Activated CD4-positive, alpha-beta T cell treated with anti-CD3 and anti-CD28 coated beads, Interleukin-2, amount 50 U/mL, for 24 hours (primary cell): Measurements from ENCODE around the gene DGKG.

Experiments
- DNase-seq, 2 donors: peaks; one replicate each; pipeline ENCODE4 v3.0.0-alpha.2; 2020; ENCODE audit warnings: low read depth in 1 of 2, low spot score in 1 of 2

Gene DGKG

DNA sequence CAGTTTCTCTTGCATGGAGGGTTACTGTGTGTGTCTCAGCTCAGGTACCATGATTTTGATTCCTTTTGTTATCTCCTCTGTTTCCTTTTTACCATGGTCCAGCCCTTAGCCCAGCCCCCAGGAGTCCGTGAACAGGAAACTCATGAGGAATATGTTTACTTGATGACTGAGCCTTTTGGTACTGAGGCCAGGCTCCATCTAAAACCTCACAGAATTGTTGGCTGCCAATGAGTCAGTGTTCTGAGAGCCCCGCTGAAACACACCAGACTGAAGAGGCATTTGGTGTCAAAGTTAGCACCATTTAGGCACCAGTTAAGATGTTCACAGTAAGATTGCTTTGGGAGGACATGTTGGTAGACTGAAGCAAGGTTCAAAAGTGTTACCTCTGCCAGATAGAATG, 80.9 kb downstream of the DGKG start:
- no peak for DNase-seq

DNA sequence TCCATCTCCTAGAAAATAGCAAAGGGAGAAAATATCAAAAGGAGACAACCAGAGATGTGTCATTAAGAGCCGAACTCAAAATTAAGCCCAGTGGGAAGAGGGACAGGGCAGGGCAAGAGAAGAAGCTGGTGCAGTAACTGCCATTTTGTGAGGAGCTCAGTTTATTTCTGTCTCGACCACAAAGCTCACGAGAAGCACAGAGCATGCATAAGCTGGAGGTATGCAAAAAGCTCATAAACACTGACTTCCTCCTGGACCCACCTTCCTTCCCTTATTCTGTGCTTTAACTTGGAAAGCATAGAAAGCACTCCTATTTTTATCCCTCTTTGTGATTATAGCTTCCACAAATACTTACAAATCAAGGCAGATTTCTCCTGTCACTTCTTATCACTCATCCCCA, 81.3 kb downstream of the DGKG start:
- no peak for DNase-seq

DNA sequence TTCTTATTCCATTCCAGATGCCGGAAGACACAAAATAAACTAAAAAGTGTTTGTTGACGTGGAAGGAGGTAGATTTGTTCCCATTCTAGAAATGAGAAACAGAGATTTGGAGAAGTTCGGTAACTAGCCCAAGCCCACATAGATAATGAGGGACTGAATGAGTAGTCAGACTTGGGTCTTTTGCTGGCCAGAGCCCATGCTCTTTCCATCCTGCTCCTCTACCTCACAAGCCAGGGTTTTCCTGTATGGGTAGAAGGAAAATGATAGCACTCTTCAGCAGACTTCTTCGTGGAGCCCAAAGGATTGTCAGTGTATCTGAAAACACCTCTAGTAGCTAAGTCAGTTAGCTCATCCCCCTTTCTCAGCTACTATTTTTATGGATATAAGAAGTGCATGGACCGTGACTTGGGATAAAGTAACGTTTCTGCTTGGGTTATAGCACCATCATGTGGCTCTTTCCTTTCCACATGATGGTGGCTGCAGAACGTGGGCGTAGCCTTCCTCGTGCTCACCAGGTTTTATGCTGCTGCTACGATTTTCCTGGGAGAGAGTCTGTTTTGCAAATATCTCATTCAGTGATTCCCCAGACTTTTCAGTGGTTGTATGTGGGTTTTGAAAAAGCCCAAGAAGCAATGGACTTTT, 84.6 kb downstream of the DGKG start:
- DNase-seq: no peak

DNA sequence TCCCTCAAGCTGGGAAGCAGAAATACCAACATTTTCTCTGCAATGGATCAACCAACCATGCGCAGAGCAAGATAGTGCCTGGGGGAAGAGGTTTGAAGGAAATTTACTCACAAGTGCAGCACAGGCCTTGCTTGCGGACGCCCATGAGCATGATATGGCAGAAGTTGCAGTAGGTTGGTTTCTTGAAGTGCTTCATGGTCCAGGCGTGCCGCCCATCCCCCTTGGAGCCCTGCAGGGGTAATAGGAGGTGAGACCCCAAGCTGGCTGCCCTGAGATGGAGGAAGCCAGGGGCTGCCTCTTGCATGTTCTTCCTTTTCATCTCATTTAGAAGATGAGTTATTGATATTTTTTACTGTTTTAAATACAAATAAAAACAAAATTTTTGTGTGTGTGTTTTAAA, 86.6 kb downstream of the DGKG start:
- no peak for DNase-seq

DNA sequence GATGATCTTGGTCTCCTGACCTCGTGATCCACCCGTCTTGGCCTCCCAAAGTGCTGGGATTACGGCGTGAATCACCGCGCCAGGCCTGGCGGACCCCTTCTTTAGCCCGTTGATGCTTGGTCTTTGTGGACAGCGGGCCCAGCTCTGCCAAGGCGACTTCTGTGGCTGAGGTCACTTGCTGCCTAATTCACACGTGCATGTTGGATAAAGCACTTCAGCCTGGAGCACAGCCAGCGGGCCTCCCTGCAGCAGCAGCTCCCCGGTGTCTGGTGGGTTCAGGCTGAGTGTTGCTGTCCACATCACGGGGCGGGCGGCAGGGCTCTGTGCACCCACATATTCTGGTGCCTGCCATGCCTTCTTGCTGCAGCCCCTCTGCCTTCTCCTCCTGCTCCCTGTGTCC, 88.4 kb downstream of the DGKG start:
- no peak for DNase-seq

DNA sequence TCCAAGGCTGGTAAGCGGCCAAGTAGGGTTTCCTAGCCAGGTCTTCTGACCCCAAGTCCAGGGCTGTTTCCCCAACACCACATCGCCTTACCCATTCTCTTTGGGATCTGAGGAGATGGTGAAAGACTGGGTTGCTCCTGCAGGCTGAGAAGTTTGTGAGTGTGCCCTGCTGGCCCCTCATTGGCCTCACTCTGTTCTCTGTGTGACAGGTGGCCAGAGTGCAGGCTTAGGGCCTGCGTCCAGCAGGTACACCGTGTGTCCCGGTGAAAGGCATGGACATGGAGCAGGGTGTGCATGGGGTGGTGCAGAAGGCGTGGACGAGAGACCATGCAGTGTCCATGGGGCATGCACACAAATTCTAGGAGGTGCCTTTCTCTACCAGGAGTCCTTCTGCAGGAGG, 91.3 kb downstream of the DGKG start:
- DNase-seq: no peak

DNA sequence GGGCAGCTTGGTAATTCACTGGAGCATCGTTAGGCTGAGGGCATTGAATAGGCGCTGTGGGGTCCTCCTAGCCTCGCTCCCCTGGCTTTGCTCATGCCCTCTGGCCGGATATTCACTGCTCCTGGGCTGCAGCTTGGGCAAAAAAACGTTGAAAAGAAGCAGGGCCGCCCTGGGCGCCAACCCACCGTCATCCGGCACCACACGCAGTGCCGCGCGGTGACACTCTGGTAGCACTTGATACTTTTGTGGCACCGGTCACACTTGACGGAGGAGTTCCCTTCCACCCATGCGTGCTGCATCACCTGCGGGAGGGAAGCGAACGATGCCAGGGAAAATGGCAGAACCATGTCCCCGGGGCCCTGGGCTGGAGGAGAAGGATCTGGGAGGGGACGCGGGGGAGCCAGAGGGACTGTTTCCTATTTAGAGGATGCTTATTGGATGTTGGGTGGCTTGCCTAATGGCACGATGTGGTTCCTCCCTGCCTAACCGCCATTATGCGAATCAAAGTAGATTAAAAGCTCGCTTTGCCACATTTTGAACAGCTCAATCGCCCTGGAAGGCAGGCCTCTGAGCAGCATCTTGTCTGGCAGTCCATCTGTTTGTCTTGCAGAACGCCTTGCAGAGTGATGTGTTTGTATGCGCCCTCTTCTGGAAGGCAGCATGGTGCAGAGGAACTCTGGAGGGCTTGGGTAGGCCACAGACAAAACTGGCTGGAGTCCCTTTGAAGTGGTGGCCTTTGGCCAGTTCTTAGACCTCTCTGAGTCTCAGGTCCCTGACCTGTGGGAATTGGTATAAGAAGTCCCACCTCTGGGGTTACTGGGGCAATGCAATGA, 93.2 kb downstream of the DGKG start:
- no peak for DNase-seq

DNA sequence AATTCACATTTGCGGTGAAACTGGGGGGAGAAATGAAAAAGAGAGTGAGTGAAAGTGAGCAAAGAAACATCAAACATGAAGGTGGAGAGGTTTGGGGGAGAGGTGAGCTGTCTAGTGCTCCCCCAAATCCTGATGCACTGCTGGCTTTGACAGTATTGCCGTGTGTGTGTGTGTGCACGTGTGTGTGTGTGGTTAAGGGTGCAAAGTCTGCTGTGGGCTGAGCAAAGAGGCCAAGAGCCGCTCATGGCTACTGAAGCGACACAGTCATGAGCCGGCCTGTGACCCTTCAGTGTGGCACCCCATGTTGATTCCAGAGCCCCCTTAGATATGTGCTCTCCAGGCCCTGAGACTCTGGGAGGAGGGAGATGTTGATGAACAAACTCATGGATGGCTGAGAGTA, 94.3 kb downstream of the DGKG start:
- no peak for DNase-seq

DNA sequence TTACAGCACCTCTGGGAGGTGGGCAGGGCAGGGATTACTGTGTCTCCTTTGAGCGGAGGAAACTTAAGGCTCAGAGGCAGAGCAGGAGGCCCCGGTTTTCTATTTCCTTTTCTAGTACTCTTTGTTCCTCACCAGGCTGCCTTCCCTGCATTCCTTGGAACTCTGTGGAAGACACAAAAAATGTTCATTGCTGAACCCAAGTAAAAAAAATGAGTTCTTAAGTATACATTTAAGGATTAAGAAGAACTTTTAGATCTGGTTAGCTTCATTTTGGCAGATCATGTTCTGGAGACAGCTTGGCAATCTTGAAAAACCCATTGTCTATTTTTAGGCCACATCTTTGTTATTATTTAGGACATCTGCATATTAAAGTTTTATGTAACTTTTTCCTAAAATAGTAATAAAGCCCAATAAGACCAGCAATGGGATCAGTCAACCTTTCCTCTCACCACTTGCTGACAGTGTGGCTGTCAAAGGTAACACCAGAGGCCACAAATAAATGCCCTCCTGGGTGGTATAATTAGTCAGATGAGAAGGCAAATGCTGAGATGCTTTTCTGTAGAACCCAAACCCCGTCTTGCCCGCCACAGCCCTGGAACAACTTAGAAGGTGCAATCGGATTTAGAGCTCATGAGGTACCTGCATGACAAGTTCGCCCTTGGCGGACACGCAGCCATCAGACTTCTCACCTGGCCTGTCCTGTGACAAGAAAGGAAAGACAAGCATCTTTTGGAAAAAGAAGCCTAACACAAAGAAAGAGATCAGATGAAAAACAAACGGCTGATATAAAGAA, 97.2 kb downstream of the DGKG start:
- DNase-seq: no peak

DNA sequence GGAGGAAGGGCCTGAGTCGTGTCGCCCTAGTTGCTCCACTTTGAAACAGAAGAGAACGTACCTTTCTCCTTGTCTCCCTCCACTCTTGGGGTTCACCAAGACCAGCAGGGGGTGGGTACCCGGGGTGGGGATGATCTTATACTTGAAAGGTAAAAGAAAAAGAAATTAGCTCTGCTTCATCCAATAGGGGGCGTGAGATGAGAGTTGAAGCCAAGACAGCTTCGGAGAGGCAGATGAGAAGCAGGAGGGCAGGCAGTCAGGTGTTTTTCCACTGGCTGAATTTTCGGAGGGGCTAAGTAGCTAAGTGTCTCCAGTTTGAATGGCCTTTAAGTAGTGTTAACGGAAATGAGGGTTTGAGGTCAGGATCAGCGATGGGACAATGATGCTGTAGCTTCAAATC, 100.4 kb downstream of the DGKG start:
- no peak for DNase-seq

DNA sequence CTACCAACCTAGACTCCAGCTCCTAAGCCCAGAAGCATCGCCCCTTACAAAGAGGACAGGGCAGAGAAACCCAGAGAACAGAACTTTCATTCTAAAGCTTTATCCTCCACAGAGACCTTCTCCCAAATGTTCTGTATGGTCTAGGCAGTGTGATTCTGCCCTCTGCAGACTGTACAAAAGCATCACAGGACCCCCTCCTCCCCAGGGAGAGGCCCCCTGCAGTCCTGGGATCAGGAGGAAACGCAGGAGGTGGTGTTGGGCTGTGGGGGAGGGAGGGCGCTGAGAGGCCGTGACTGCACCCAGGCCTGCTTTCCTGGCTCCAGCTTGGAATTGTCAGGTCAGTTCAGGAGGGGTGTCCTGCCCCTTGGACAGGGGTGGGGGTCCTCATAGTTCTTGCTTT, 101.3 kb downstream of the DGKG start:
- no peak for DNase-seq

DNA sequence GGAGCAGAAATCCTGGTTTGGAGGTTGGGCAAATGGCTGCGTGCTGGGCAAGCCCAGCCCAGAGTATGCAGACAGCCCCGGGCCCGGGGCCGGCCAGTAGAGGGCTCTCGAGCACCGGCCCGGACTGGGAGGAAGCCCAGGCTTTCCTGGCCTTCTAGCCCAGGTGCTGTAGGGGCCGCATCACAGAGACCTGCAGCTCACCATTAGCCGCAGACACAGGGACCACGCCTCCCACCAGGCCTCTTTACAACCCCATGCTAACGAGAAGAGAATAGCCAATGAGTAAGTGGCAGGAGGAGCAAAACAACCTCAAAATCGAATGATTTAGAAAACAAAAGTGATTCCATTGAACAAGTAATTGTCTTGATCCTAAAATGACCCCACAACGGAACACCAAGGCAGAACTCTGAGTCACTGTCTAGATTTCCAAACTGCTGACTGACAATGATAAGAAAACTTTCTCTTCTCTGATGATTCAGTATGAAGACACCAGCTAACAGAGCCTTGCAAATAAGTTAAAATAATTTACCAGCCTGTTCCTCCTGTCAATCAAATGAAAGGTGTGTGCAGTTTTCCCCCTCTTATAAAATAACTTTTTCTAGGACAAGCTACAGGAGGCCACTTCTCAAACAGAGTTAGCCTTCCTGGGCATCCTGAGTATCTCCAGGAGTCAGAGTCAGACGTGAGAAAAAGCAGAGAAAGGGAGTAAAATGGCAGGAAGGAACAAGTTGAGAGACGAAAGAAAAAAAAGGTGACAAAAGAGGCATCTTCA, 102.2 kb downstream of the DGKG start:
- peak; percentile 38 to 51 for DNase-seq

DNA sequence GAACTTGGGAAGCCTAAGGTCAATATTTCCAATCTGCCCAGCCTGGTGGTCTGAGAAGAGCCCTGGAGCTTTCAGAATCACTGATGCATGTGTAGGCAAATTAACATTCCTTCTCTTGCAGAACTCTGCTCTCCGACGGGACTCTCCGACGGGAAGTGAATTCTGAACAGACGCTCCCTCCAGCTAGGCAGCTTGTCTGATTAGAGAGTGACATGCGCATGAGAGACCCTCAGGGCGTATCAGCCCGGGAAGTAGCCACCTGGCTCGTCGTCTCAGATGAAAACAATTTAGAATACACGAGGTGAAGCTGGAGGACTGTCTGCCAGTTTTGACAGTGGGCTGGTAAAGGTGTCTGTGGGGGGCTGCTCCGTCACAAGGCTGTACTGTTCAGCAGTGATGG, 103.1 kb downstream of the DGKG start:
- no peak for DNase-seq

DNA sequence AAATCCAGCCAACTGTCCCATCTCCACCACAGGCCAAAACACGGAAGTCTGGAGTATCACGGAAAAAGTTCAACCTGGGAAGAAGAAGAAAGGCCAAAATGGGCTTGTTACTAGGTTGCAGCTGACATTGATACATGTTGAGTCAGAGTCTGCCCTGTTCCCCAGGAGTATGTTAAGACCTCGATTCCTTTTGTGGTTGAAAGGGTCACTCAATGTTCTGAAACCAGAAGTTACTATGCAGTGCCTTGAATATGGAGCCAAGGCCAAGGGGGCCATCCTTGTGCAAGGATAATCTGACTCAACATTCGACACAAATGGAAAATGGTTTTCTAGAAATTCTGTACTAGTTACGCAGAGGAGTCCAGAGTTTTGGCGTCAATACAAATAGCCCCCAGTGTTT, 104.2 kb downstream of the DGKG start:
- DNase-seq: no peak

DNA sequence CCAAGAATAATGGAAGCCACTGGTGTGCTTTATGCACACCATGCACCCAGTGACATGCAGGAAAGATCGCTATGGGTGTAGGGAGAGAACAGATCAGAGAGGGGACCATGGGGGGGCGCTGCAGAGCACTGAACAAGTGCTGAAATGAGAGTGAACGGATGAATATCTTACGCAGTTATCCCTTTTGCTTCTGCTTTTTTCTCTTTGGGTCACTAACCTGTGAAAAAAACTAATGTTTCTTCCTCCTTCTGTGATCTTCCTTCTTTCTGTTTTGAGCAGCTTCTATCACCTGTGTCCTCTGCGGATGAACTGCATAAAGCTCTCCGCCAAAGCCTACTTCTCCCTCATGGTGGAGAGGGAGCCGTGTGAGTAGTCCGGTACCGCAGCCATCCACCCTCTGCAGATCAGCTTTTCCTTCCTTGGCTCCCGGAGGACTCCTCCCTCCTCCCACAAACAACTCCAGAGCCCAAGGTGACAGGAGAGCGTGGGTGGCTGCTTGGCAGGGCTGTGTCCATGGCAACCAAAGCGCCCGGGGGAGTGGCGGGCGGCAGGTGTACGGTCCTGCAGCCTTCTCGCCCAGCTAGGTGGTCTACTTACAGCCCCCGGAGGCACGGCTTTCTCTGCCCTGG, 106.2 kb downstream of the DGKG start:
- no peak for DNase-seq

DNA sequence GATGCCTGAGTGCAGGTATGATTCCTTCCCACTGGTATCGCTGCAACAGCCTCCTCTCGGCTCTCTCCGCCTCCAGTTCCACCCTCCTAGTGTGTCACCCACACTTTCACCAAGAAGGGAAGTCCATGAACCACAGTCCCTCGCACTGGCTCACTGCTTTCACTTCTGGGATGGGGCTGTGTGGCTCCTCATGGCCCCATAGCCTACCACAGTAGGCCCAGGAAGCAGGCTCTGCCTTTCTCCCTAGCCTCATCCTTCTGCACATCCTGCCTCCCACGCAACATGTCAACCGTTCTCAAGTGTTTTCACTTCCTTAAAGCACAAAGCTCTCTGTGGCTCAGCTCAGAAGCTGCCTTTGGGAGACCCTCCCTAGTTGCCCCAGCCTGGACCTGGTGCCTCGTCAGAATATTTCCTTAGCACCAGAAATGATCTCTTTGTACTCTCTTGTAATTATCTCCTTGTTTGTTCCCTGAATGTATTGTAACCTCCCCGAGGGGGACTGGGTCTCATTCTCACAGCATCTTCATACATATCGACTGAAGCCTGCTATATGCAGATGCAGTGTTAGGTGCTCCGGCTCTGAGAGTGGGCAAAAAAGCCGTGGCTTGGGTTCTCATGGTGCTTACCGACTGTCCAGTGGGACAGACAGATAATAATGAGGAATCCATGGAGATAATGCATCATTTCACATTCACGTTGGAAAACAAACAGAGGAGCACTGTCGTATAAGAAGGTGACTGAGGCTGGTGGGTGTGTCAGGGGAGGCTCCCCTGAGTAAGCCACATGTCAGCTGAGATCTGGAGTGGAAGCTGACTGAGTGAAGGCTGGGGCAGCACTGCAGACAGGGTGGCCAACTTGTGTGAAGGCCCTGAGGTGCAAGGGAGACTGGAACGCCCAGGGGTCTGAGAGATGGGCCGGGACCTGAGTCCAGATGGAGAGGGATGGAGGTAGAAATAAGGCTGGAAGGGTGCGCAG, 107.1 kb downstream of the DGKG start:
- peak in 1 of 2 donors; percentile 30 for DNase-seq

DNA sequence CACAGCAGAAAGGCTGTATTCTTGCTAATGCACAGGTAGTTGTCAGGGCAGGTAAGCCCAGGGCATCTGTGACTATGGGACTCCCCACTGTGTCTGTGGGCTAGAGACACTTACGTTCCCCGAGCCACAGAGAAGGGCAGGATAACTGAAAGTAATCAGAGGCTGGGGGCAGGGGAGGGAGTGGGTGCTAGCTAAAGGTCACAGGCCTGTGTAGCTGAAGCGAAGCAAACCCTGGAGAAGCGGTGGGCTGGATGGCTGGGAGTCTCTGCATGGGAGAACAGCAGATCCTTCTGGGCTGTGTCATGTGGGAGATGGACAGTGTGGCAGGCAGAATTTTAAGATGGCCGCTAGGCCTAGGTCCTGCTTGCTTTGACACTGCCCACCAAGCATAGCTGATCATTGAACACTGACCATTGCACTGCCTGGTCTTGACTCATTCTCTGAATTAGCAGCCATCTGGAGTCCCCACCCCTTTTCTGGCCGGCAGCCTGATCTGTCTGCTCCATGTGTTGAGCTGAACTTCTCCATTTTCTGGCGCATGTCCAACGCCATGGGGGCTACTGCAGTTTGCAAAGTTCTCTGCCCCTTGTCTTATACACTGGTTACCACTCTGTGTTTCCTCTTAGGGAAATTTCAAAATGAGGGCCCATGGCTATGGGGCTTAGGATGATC, 110.0 kb downstream of the DGKG start:
- no peak for DNase-seq

DNA sequence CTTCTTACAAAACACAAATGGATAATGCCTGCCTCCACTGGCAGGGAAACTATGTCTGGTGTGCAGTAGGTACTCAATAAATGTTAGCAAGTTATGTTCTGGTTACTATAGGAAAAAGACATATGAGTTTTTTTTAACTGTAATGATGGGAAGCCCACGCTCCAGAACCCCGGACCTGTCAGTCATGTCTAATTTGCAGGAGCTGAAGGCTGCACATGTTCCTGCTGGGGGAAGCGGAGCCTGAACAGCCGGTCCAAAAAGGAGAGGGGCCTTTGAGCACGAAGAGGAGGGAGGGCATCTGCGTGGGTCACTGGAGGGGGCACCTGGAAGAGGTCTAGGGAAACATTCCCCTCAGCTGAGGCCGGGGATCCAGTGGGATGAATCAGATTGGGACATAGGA, 113.2 kb downstream of the DGKG start:
- no peak for DNase-seq
